ENCODE results near the gene HS3ST4.
A peak's percentile ranks its signal among the peaks of the same experiment; 100 is the strongest.

The HS3ST4 gene

GRCh38 chr16:26120729-26121128 is 429.0 kb downstream of the HS3ST4 start:
- peak; percentile 16 for DNase-seq

GRCh38 chr16:26128296-26128695 is 436.5 kb downstream of the HS3ST4 start:
- no peak for DNase-seq

GRCh38 chr16:26129997-26130396 is 438.2 kb downstream of the HS3ST4 start:
- no peak for DNase-seq

- peak; percentile 2 for DNase-seq
Observed at GRCh38 chr16:26133416-26134093, 441.8 kb downstream of the HS3ST4 start.

- DNase-seq = no peak
Observed at GRCh38 chr16:26134588-26134987, 442.8 kb downstream of the HS3ST4 start.

- no peak for DNase-seq
Observed at GRCh38 chr16:26137956-26138355, 446.2 kb downstream of the HS3ST4 start.

GRCh38 chr16:26139091-26139490 is 447.3 kb downstream of the HS3ST4 start:
- no peak for DNase-seq

GRCh38 chr16:26139884-26140283 is 448.1 kb downstream of the HS3ST4 start:
- no peak for DNase-seq

GRCh38 chr16:26149364-26150190 is 457.8 kb downstream of the HS3ST4 start:
- DNase-seq = no peak

GRCh38 chr16:26155221-26155620 is 463.5 kb downstream of the HS3ST4 start:
- no peak for DNase-seq

- DNase-seq = no peak
Observed at GRCh38 chr16:26157319-26157718, 465.6 kb downstream of the HS3ST4 start.

GRCh38 chr16:26158142-26158759 is 466.5 kb downstream of the HS3ST4 start:
- DNase-seq = no peak

- DNase-seq = no peak
Observed at GRCh38 chr16:26161461-26162180, 469.9 kb downstream of the HS3ST4 start.

- DNase-seq = no peak
Observed at GRCh38 chr16:26169473-26169872, 477.7 kb downstream of the HS3ST4 start.

- DNase-seq = no peak
Observed at GRCh38 chr16:26175944-26176343, 484.2 kb downstream of the HS3ST4 start.

- no peak for DNase-seq
Observed at GRCh38 chr16:26177438-26177837, 485.7 kb downstream of the HS3ST4 start.

GRCh38 chr16:26178298-26178697 is 486.5 kb downstream of the HS3ST4 start:
- no peak for DNase-seq

GRCh38 chr16:26186091-26186615 is 494.4 kb downstream of the HS3ST4 start:
- DNase-seq = no peak

Measured in NCI-H774 (cell line).